Neural cell (in vitro differentiated cells): ENCODE results near the gene PAAF1.

Experiments used
- CTCF ChIP-seq: fragments of 450-650 bp; IDR thresholded peaks from 2 replicates; pipeline ENCODE4 v1.5.1; 2014; ENCODE audit warnings: antibody characterized with exemption, mild to moderate bottlenecking, moderate library complexity; ENCODE audit not compliant: poor library complexity, severe bottlenecking
- EZH2 ChIP-seq: fragments of 200-600, 300-800 bp; shearing (Covaris generic), sonication (generic); IDR thresholded peaks from 2 replicates; pipeline ENCODE4 v1.6.1; 2014; ENCODE audit warnings: antibody characterized with exemption, low read length, borderline replicate concordance, mild to moderate bottlenecking; ENCODE audit not compliant: insufficient read depth, poor library complexity, severe bottlenecking
- MXI1 ChIP-seq: fragments of 450-650 bp; conservative IDR thresholded peaks from 2 replicates; pipeline ENCODE4 v1.6.1; 2014; ENCODE audit warnings: antibody characterized with exemption, mild to moderate bottlenecking; ENCODE audit not compliant: poor library complexity, severe bottlenecking
- RAD21 ChIP-seq: fragments of 450-650 bp; conservative IDR thresholded peaks from 2 replicates; pipeline ENCODE4 v1.6.1; 2014; ENCODE audit warnings: antibody characterized with exemption, mild to moderate bottlenecking, moderate library complexity
- REST ChIP-seq: IDR thresholded peaks from 2 replicates; pipeline ENCODE4 v1.6.1; 2012; ENCODE audit warnings: borderline replicate concordance
- SMC3 ChIP-seq: fragments of 450-650 bp; conservative IDR thresholded peaks from 2 replicates; pipeline ENCODE4 v1.6.1; 2014; ENCODE audit warnings: antibody characterized with exemption, mild to moderate bottlenecking, moderate library complexity; ENCODE audit not compliant: poor library complexity

GRCh38 chr11:73916435-73916834, 39.6 kb downstream of the PAAF1 start:
- TF ChIP-seq CTCF (no peak), EZH2 (no peak), RAD21 (no peak), SMC3 (no peak), MXI1 (no peak), REST (no peak)
